Measurements from ENCODE around the gene RUNX2.

DNA sequence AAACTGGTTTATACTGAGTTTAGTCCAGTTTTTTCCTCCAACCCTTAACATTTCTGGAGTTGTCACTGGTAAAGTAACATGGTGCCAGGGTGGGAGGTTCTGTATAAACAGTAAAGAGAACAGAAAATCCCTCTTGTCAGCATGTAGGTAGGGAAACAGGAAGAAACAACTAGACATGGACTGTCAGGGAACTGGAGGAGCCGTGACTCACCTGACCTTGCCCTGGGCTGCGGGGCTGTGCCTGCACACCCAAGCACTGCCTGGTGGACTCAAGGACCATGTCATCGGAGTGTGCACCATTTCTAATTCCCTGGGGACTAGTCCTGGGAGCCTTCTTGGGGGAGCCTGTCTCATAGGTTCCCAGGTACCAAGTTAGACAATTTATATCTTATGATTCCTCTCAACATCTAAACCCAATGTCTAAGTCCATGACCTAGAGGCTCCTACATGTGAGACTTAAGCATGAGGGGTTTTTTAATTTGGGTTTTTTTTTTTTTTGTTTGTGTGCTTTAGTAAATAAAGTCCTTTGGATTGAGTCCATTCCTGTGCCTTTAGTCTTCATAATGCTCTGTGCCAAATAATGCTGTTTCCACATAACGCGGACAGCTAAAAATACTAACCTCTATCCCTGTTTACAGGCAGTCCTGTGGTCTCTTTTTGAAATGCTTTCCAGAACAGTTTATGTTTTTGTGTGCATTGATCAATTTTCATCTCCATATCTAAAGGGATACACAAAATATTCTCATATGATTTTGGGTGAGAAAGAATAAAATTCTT lies 186.5 kb downstream of the RUNX2 start:
- TF ChIP-seq EP300 (conservative IDR thresholded peaks at IDR 0.05; ENCODE audit: poor library complexity, severe bottlenecking), result no peak
- no peak for TF ChIP-seq RAD21 (conservative IDR thresholded peaks at IDR 0.05)
- no peak for TF ChIP-seq POLR2AphosphoS5 (IDR thresholded peaks at IDR 0.05)
- TF ChIP-seq, protein P1, sequence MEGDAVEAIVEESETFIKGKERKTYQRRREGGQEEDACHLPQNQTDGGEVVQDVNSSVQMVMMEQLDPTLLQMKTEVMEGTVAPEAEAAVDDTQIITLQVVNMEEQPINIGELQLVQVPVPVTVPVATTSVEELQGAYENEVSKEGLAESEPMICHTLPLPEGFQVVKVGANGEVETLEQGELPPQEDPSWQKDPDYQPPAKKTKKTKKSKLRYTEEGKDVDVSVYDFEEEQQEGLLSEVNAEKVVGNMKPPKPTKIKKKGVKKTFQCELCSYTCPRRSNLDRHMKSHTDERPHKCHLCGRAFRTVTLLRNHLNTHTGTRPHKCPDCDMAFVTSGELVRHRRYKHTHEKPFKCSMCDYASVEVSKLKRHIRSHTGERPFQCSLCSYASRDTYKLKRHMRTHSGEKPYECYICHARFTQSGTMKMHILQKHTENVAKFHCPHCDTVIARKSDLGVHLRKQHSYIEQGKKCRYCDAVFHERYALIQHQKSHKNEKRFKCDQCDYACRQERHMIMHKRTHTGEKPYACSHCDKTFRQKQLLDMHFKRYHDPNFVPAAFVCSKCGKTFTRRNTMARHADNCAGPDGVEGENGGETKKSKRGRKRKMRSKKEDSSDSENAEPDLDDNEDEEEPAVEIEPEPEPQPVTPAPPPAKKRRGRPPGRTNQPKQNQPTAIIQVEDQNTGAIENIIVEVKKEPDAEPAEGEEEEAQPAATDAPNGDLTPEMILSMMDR (IDR thresholded peaks at IDR 0.05; ENCODE audit: poor library complexity, severe bottlenecking), result no peak
